Gastroesophageal sphincter (tissue), 3 donors: ENCODE data around the gene CFAP69.

Source experiments
- CTCF ChIP-seq, 4 experiments: fragments of 200-600 bp in 2 of 4; fragments of 450-650 bp in 2 of 4; sonication (generic) in 1 of 4; IDR thresholded peaks; one replicate each; pipeline ENCODE4 v1.5.1; 2017 to 2019; ENCODE audit warnings: antibody characterized with exemption in 4 of 4, mild to moderate bottlenecking in 2 of 4, moderate library complexity in 2 of 4
- EP300 ChIP-seq: sonication (generic); formaldehyde crosslinking; IDR thresholded peaks from one replicate; pipeline ENCODE4 v1.6.1; 2017; ENCODE audit warnings: antibody characterized with exemption, mild to moderate bottlenecking
- POLR2AphosphoS5 ChIP-seq: sonication (generic); formaldehyde crosslinking; IDR thresholded peaks from one replicate; pipeline ENCODE4 v1.6.1; 2017; ENCODE audit warnings: antibody characterized with exemption

- TF ChIP-seq CTCF (IDR thresholded peaks at IDR 0.05) = no peak
- no peak for TF ChIP-seq EP300
- TF ChIP-seq POLR2AphosphoS5 = no peak
Observed at GRCh38 chr7:90238583-90238982, 6.4 kb upstream of the CFAP69 start.
